H9 (cell line): ENCODE data around the gene ARPP19. TPM values are rescaled to one million over a fixed set of nuclear protein-coding genes. Genes with fewer than 3 reads are reported as not detected.

Source experiments
- DNase-seq: peaks from one replicate; pipeline ENCODE4 v3.0.0-alpha.2; 2017
- H2AFZ ChIP-seq: one replicate; pipeline ENCODE4 v1.6.1; 2013; ENCODE audit warnings: mild to moderate bottlenecking, low read length, control low read depth, moderate library complexity
- H2AK5ac ChIP-seq: 2 replicates; pipeline ENCODE4 v1.6.1; 2013; ENCODE audit warnings: low read length, control low read depth, mixed read lengths; ENCODE audit not compliant: insufficient read length
- H2BK120ac ChIP-seq: one replicate; pipeline ENCODE4 v1.6.1; 2013; ENCODE audit warnings: low read depth, mild to moderate bottlenecking, low read length, control low read depth, inconsistent platforms; ENCODE audit not compliant: poor library complexity, severe bottlenecking
- H2BK12ac ChIP-seq: 2 replicates; pipeline ENCODE4 v1.6.1; 2013; ENCODE audit warnings: low read length, control low read depth, mixed read lengths, low read depth; ENCODE audit not compliant: insufficient read length
- H2BK15ac ChIP-seq: 2 replicates; pipeline ENCODE4 v1.6.1; 2013; ENCODE audit warnings: low read depth, low read length, control low read depth
- H2BK20ac ChIP-seq: one replicate; pipeline ENCODE4 v1.6.1; 2013; ENCODE audit warnings: low read depth, mild to moderate bottlenecking, low read length, control low read depth, inconsistent platforms; ENCODE audit not compliant: poor library complexity, severe bottlenecking
- H2BK5ac ChIP-seq: 2 replicates; pipeline ENCODE4 v1.6.1; 2013; ENCODE audit warnings: low read length, control low read depth, mixed read lengths; ENCODE audit not compliant: insufficient read length
- H3K14ac ChIP-seq: 2 replicates; pipeline ENCODE4 v1.6.1; 2013; ENCODE audit warnings: low read length, control low read depth; ENCODE audit not compliant: insufficient read depth
- H3K18ac ChIP-seq: 2 replicates; pipeline ENCODE4 v1.6.1; 2013; ENCODE audit warnings: low read depth, mild to moderate bottlenecking, mixed read lengths, low read length, control low read depth; ENCODE audit not compliant: insufficient read length
- H3K23ac ChIP-seq: 2 replicates; pipeline ENCODE4 v1.6.1; 2013; ENCODE audit warnings: low read length, control low read depth, mixed read lengths, low read depth; ENCODE audit not compliant: insufficient read length
- H3K23me2 ChIP-seq: 2 replicates; pipeline ENCODE4 v1.6.1; 2013; ENCODE audit warnings: low read depth, mild to moderate bottlenecking, mixed read lengths, low read length, control low read depth; ENCODE audit not compliant: insufficient read length, poor library complexity, severe bottlenecking
- H3K27ac ChIP-seq: 2 replicates; pipeline ENCODE4 v1.5.1; 2013; ENCODE audit warnings: low read length, control low read depth, mixed read lengths, low read depth; ENCODE audit not compliant: insufficient read length
- H3K27me3 ChIP-seq: 2 replicates; pipeline ENCODE4 v1.6.1; 2013; ENCODE audit warnings: low read length, control low read depth, inconsistent platforms; ENCODE audit not compliant: insufficient read depth
- H3K4ac ChIP-seq: 2 replicates; pipeline ENCODE4 v1.6.1; 2013; ENCODE audit warnings: low read depth, mild to moderate bottlenecking, control low read depth, inconsistent platforms, low read length, moderate library complexity
- H3K4me1 ChIP-seq: 2 replicates; pipeline ENCODE4 v1.6.1; 2013; ENCODE audit warnings: low read length, control low read depth, inconsistent platforms; ENCODE audit not compliant: insufficient read depth
- H3K4me2 ChIP-seq: 2 replicates; pipeline ENCODE4 v1.6.1; 2013; ENCODE audit warnings: low read length, control low read depth, mixed read lengths; ENCODE audit not compliant: insufficient read length, insufficient read depth
- H3K56ac ChIP-seq: 2 replicates; pipeline ENCODE4 v1.6.1; 2013; ENCODE audit warnings: low read depth, mild to moderate bottlenecking, mixed read lengths, low read length, control low read depth; ENCODE audit not compliant: insufficient read length
- H3K79me1 ChIP-seq: 2 replicates; pipeline ENCODE4 v1.6.1; 2013; ENCODE audit warnings: low read depth, mild to moderate bottlenecking, moderate library complexity, low read length, control low read depth, inconsistent platforms; ENCODE audit not compliant: insufficient read depth, poor library complexity, severe bottlenecking
- H3K79me2 ChIP-seq: 2 replicates; pipeline ENCODE4 v1.6.1; 2013; ENCODE audit warnings: low read length, control low read depth, inconsistent platforms; ENCODE audit not compliant: insufficient read depth
- H3K9ac ChIP-seq: 2 replicates; pipeline ENCODE4 v1.6.1; 2013; ENCODE audit warnings: low read length, control low read depth, mixed read lengths; ENCODE audit not compliant: insufficient read length; ENCODE audit errors: extremely low read depth
- H3K9me3 ChIP-seq: one replicate; pipeline ENCODE4 v1.6.1; 2013; ENCODE audit warnings: low read depth, low read length, inconsistent platforms; ENCODE audit not compliant: control insufficient read depth
- H3T11ph ChIP-seq: one replicate; pipeline ENCODE4 v1.6.1; 2013; ENCODE audit warnings: mild to moderate bottlenecking, low read length, control low read depth, inconsistent platforms
- H4K20me1 ChIP-seq: one replicate; pipeline ENCODE4 v1.6.1; 2013; ENCODE audit not compliant: control insufficient read depth, insufficient read length, insufficient read depth
- H4K5ac ChIP-seq: 2 replicates; pipeline ENCODE4 v1.6.1; 2013; ENCODE audit warnings: low read depth, mild to moderate bottlenecking, mixed read lengths, low read length, control low read depth; ENCODE audit not compliant: insufficient read length
- H4K8ac ChIP-seq: replicated peaks from 2 replicates; pipeline ENCODE4 v1.6.1; 2013; ENCODE audit warnings: low read length, control low read depth, mixed read lengths, low read depth; ENCODE audit not compliant: insufficient read length
- H4K91ac ChIP-seq: 2 replicates; pipeline ENCODE4 v1.6.1; 2013; ENCODE audit warnings: low read depth, mild to moderate bottlenecking, moderate library complexity, mixed read lengths, low read length, control low read depth; ENCODE audit not compliant: insufficient read length
- H3K27ac Mint-ChIP-seq, 3 experiments: 2 replicates in 2 of 3; 3 replicates in 1 of 3; pipeline ENCODE4 v1.8.0; 2020 to 2021; ENCODE audit warnings: mixed read lengths in 3 of 3, mild to moderate bottlenecking in 1 of 3, moderate library complexity in 1 of 3
- H3K27me3 Mint-ChIP-seq: 2 replicates; pipeline ENCODE4 v1.8.0; 2021; ENCODE audit warnings: low read depth, mild to moderate bottlenecking, moderate library complexity, mixed read lengths
- H3K36me3 Mint-ChIP-seq, 3 experiments: 2 replicates in 2 of 3; 3 replicates in 1 of 3; pipeline ENCODE4 v1.8.0; 2020 to 2021; ENCODE audit warnings: low read depth in 3 of 3, mixed read lengths in 3 of 3; ENCODE audit not compliant: insufficient read depth in 1 of 3
- H3K4me1 Mint-ChIP-seq, 2 experiments: 2 replicates each; pipeline ENCODE4 v1.8.0; 2020; ENCODE audit warnings: mixed read lengths in 2 of 2
- H3K4me3 Mint-ChIP-seq, 2 experiments: 2 replicates in 1 of 2; 3 replicates in 1 of 2; pipeline ENCODE4 v1.8.0; 2020 to 2021; ENCODE audit warnings: mild to moderate bottlenecking in 2 of 2, mixed read lengths in 2 of 2, moderate library complexity in 1 of 2
- H3K9me3 Mint-ChIP-seq, 2 experiments: 2 replicates in 1 of 2; 3 replicates in 1 of 2; pipeline ENCODE4 v1.8.0; 2020; ENCODE audit warnings: mild to moderate bottlenecking in 2 of 2, mixed read lengths in 2 of 2, moderate library complexity in 1 of 2
- WGBS: extraction: QIAGEN DNeasy Blood & Tissue Kit; methylation state at CpG from one replicate; pipeline ENCODE4 v1.1.7; 2013; ENCODE audit warnings: missing lambda C conversion rate, low lambda C conversion rate, mixed read lengths; ENCODE audit not compliant: insufficient read length; ENCODE audit errors: extremely low coverage; 5-methylcytosine and 5-hydroxymethylcytosine counted together
- total RNA-seq: library from RNA; stranded (reverse); gene quantifications from 2 replicates; pipeline ENCODE4 v1.2.1, GENCODE V29; 2021
- TF ChIP-seq, protein P1 (sequence below): fragments of 200-600 bp; sonication (generic); conservative IDR thresholded peaks from 3 replicates; pipeline ENCODE4 v1.8.0; 2021; ENCODE audit warnings: antibody characterized with exemption, mild to moderate bottlenecking

ARPP19 gene
- total RNA-seq, 1 experiment from 2014 or later = 247 TPM

GRCh38 chr15:52515343-52515742 is 53.5 kb downstream of the ARPP19 start:
- Histone ChIP-seq H3K18ac (no peak overlapping the region), H3K14ac (no peak overlapping the region), H2AFZ (no peak overlapping the region), H3T11ph (no peak overlapping the region), H4K20me1 (no peaks in the 10 kb centered on the region), H3K9me3 (no peaks in the 10 kb centered on the region), H3K23me2 (no peaks in the 10 kb centered on the region), H3K9ac (no peak overlapping the region), H3K4me2 (no peak overlapping the region), H2AK5ac (no peak overlapping the region), H4K91ac (no peak overlapping the region), H3K79me1 (peaks cover 4% of the 10 kb centered on the region), H3K4ac (no peak overlapping the region), H2BK120ac (no peak overlapping the region), H3K79me2 (peaks cover 3% of the 10 kb centered on the region; the same call in 1 of the 2 replicates), H3K56ac (no peak overlapping the region), H2BK12ac (no peak overlapping the region), H3K27ac (no peak overlapping the region), H2BK5ac (no peak overlapping the region), H3K23ac (no peak overlapping the region), H3K4me1 (no peaks in the 10 kb centered on the region; the same call in 1 of the 2 replicates), H2BK15ac (no peak overlapping the region), H2BK20ac (no peak overlapping the region), H4K5ac (no peak overlapping the region), H3K27me3 (no peaks in the 10 kb centered on the region), H4K8ac (no peak overlapping the region)
- H3K36me3 Mint-ChIP-seq = no peaks in the 10 kb centered on the region
- no peaks in the 10 kb centered on the region for H3K27me3 Mint-ChIP-seq
- no peaks in the 10 kb centered on the region for H3K9me3 Mint-ChIP-seq
- DNase-seq = no peak
- H3K27ac Mint-ChIP-seq = no peak overlapping the region
- TF ChIP-seq, protein P1, sequence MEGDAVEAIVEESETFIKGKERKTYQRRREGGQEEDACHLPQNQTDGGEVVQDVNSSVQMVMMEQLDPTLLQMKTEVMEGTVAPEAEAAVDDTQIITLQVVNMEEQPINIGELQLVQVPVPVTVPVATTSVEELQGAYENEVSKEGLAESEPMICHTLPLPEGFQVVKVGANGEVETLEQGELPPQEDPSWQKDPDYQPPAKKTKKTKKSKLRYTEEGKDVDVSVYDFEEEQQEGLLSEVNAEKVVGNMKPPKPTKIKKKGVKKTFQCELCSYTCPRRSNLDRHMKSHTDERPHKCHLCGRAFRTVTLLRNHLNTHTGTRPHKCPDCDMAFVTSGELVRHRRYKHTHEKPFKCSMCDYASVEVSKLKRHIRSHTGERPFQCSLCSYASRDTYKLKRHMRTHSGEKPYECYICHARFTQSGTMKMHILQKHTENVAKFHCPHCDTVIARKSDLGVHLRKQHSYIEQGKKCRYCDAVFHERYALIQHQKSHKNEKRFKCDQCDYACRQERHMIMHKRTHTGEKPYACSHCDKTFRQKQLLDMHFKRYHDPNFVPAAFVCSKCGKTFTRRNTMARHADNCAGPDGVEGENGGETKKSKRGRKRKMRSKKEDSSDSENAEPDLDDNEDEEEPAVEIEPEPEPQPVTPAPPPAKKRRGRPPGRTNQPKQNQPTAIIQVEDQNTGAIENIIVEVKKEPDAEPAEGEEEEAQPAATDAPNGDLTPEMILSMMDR = no peak
- H3K4me3 Mint-ChIP-seq = no peak overlapping the region
- no CpG with 5 or more reads among the region's 2 CpGs for WGBS
- peaks cover 6 to 14% of the 10 kb centered on the region in 2 experiments for H3K4me1 Mint-ChIP-seq
